H1 (cell line): ENCODE results near the gene TNFRSF18. TPM values are rescaled to one million over a fixed set of nuclear protein-coding genes. Genes with fewer than 3 reads are reported as not detected.
A peak's percentile ranks its signal among the peaks of the same experiment; 100 is the strongest.

Source experiments
- CTCF ChIA-PET: fragments of 300-600 bp; sonication (Branson Sonifier 250); formaldehyde crosslinking; loops from one replicate; lab custom pipeline; 2021; ENCODE audit not compliant: partially characterized antibody; lab: Charles Lee
- POLR2A ChIA-PET: fragments of 300-600 bp; sonication (Branson Sonifier 250); formaldehyde crosslinking; loops from one replicate; lab custom pipeline; 2021; ENCODE audit warnings: inconsistent platforms; ENCODE audit not compliant: partially characterized antibody; lab: Charles Lee
- DNase-seq, 2 experiments: peaks; one replicate each; pipeline versions ENCODE4 v3.0.0 to v3.0.0-alpha.2; 2010 to 2022; ENCODE audit warnings: low spot score in 2 of 2, low read depth in 1 of 2, mixed read lengths in 1 of 2
- FAIRE-seq: peaks from 2 replicates; lab custom pipeline; 2011; peaks lifted over from hg19 to GRCh38; lab: Jason Lieb, UNC
- H2AFZ ChIP-seq: 2 replicates; pipeline ENCODE4 v1.8.1; 2012; ENCODE audit warnings: low read length, inconsistent platforms
- H2AK5ac ChIP-seq: 2 replicates; pipeline ENCODE4 v1.6.1; 2013; ENCODE audit warnings: low read depth, low read length
- H2BK120ac ChIP-seq: replicated peaks from 2 replicates; pipeline ENCODE3; 2013; ENCODE audit warnings: low read depth, low read length, inconsistent platforms
- H2BK12ac ChIP-seq: 2 replicates; pipeline ENCODE4 v1.6.1; 2013; ENCODE audit warnings: low read depth, low read length
- H2BK15ac ChIP-seq: 2 replicates; pipeline ENCODE4 v1.6.1; 2013; ENCODE audit warnings: low read length
- H2BK20ac ChIP-seq: 2 replicates; pipeline ENCODE4 v1.6.1; 2013; ENCODE audit warnings: low read length
- H2BK5ac ChIP-seq: 2 replicates; pipeline ENCODE4 v1.6.1; 2013; ENCODE audit warnings: low read depth, low read length
- H3K14ac ChIP-seq: 2 replicates; pipeline ENCODE4 v1.6.1; 2013; ENCODE audit warnings: inconsistent platforms; ENCODE audit not compliant: insufficient read length
- H3K18ac ChIP-seq: 2 replicates; pipeline ENCODE4 v1.6.1; 2013; ENCODE audit warnings: low read length; ENCODE audit errors: extremely low read depth
- H3K23ac ChIP-seq: 2 replicates; pipeline ENCODE4 v1.6.1; 2013; ENCODE audit warnings: inconsistent platforms; ENCODE audit not compliant: insufficient read length
- H3K23me2 ChIP-seq: 2 replicates; pipeline ENCODE4 v1.6.1; 2013; ENCODE audit warnings: low read depth, low read length
- H3K27ac ChIP-seq: 2 replicates; pipeline ENCODE4 v1.6.1; 2011; ENCODE audit warnings: low read depth, low read length, inconsistent platforms
- H3K27me3 ChIP-seq, 4 experiments: replicated peaks in 1 of 4; 1 replicate in 1 of 4; 2 replicates in 3 of 4; pipeline versions ENCODE4 v1.6.1 to v1.8.1; 2011 to 2013; ENCODE audit warnings: low read length in 3 of 4, mild to moderate bottlenecking in 3 of 4, inconsistent platforms in 2 of 4, mixed read lengths in 2 of 4, moderate library complexity in 1 of 4; ENCODE audit not compliant: control insufficient read depth in 3 of 4, insufficient read depth in 3 of 4; ENCODE audit errors: extremely low read depth in 1 of 4
- H3K36me3 ChIP-seq, 4 experiments: 2 replicates each; pipeline versions ENCODE4 v1.6.1 to v1.8.1; 2011 to 2013; ENCODE audit warnings: mild to moderate bottlenecking in 4 of 4, low read length in 3 of 4, moderate library complexity in 2 of 4, control low read depth in 1 of 4, inconsistent platforms in 1 of 4; ENCODE audit not compliant: insufficient read depth in 4 of 4, control insufficient read depth in 2 of 4
- H3K4ac ChIP-seq: replicated peaks from 2 replicates; pipeline ENCODE3; 2013; ENCODE audit warnings: low read length, low read depth, mixed read lengths, inconsistent platforms; ENCODE audit not compliant: insufficient read length
- H3K4me1 ChIP-seq, 4 experiments: replicated peaks in 1 of 4; 1 replicate in 1 of 4; 2 replicates in 3 of 4; pipeline versions ENCODE4 v1.6.1 to v1.8.1; 2011 to 2013; ENCODE audit warnings: low read length in 3 of 4, inconsistent platforms in 2 of 4, mixed read lengths in 1 of 4; ENCODE audit not compliant: insufficient read depth in 4 of 4, control insufficient read depth in 3 of 4
- H3K4me2 ChIP-seq, 2 experiments: 2 replicates each; pipeline versions ENCODE4 v1.6.1 to v1.8.1; 2011 to 2013; ENCODE audit warnings: low read depth in 2 of 2, low read length in 2 of 2, control low read depth in 1 of 2, inconsistent platforms in 1 of 2, mild to moderate bottlenecking in 1 of 2; ENCODE audit not compliant: insufficient read depth in 1 of 2
- H3K4me3 ChIP-seq, 4 experiments: fragments of 200-600, 300-600 bp in 1 of 4; sonication (generic), shearing (Covaris generic), sonication (Bioruptor Twin) in 1 of 4; 2 replicates each; pipeline versions ENCODE4 v1.5.1 to v1.8.1; 2011 to 2016; ENCODE audit warnings: low read length in 4 of 4, low read depth in 3 of 4, control low read depth in 2 of 4, inconsistent platforms in 2 of 4, mild to moderate bottlenecking in 2 of 4, mixed read lengths in 1 of 4, moderate library complexity in 1 of 4; ENCODE audit not compliant: insufficient read depth in 2 of 4; ENCODE audit errors: extremely low read depth in 1 of 4
- H3K56ac ChIP-seq: replicated peaks from 2 replicates; pipeline ENCODE3; 2013; ENCODE audit warnings: low read depth, mild to moderate bottlenecking, mixed read lengths, low read length, inconsistent platforms; ENCODE audit not compliant: insufficient read length
- H3K79me1 ChIP-seq: 2 replicates; pipeline ENCODE4 v1.6.1; 2013; ENCODE audit warnings: low read depth, low read length, control low read depth
- H3K79me2 ChIP-seq, 2 experiments: 2 replicates each; pipeline versions ENCODE4 v1.6.1 to v1.8.1; 2012 to 2013; ENCODE audit warnings: low read length in 2 of 2, mild to moderate bottlenecking in 2 of 2, inconsistent platforms in 1 of 2; ENCODE audit not compliant: insufficient read depth in 2 of 2, control insufficient read depth in 1 of 2
- H3K9ac ChIP-seq, 4 experiments: replicated peaks in 1 of 4; 1 replicate in 1 of 4; 2 replicates in 3 of 4; pipeline versions ENCODE4 v1.6.1 to v1.8.1; 2011 to 2013; ENCODE audit warnings: low read depth in 3 of 4, low read length in 3 of 4, control low read depth in 2 of 4, mild to moderate bottlenecking in 2 of 4, moderate library complexity in 2 of 4, inconsistent platforms in 1 of 4; ENCODE audit errors: extremely low read depth in 1 of 4
- H3K9me3 ChIP-seq, 2 experiments: 2 replicates each; pipeline versions ENCODE4 v1.6.1 to v1.8.1; 2012 to 2013; ENCODE audit warnings: mild to moderate bottlenecking in 2 of 2, moderate library complexity in 2 of 2, control low read depth in 1 of 2, inconsistent platforms in 1 of 2, low read depth in 1 of 2, low read length in 1 of 2, mixed read lengths in 1 of 2; ENCODE audit not compliant: insufficient read depth in 2 of 2
- H4K20me1 ChIP-seq, 2 experiments: replicated peaks in 1 of 2; 2 replicates each; pipeline versions ENCODE3 to v1.8.1; 2011 to 2013; ENCODE audit warnings: inconsistent platforms in 2 of 2, low read length in 2 of 2, mild to moderate bottlenecking in 1 of 2; ENCODE audit not compliant: insufficient read depth in 2 of 2, control insufficient read depth in 1 of 2
- H4K5ac ChIP-seq: 2 replicates; pipeline ENCODE4 v1.6.1; 2013; ENCODE audit warnings: low read length, low read depth, mixed read lengths, inconsistent platforms; ENCODE audit not compliant: insufficient read length
- H4K8ac ChIP-seq: 2 replicates; pipeline ENCODE4 v1.8.0; 2013; ENCODE audit warnings: mild to moderate bottlenecking, moderate library complexity, low read length, inconsistent platforms; ENCODE audit not compliant: insufficient read depth; ENCODE audit errors: extremely low read depth
- H4K91ac ChIP-seq: replicated peaks from 2 replicates; pipeline ENCODE3; 2013; ENCODE audit warnings: low read length, mixed read lengths, inconsistent platforms; ENCODE audit not compliant: insufficient read length
- CHD1 ChIP-seq: IDR thresholded peaks from 2 replicates; pipeline ENCODE4 v1.6.1; 2012; ENCODE audit warnings: low read depth, low read length, improper control_type of control experiment
- GABPA ChIP-seq: IDR thresholded peaks from 2 replicates; pipeline ENCODE4 v1.6.1; 2011; ENCODE audit warnings: mild to moderate bottlenecking, low read length, moderate library complexity, borderline replicate concordance; ENCODE audit not compliant: insufficient read depth
- GTF2F1 ChIP-seq: IDR thresholded peaks from 2 replicates; pipeline ENCODE4 v1.6.1; 2012; ENCODE audit warnings: low read depth, low read length, improper control_type of control experiment, borderline replicate concordance
- KDM5A ChIP-seq: fragments of 200-600 bp; IDR thresholded peaks from 2 replicates; pipeline ENCODE4 v1.7.1; 2012; ENCODE audit warnings: mild to moderate bottlenecking, low read length, inconsistent platforms, mixed read lengths
- MAX ChIP-seq: IDR thresholded peaks from 2 replicates; pipeline ENCODE4 v1.6.1; 2012; ENCODE audit warnings: inconsistent platforms
- POLR2A ChIP-seq, 2 experiments: IDR thresholded peaks; 1 replicate in 1 of 2; 2 replicates in 1 of 2; pipeline ENCODE4 v1.6.1; 2011; ENCODE audit warnings: low read depth in 2 of 2, low read length in 2 of 2, mild to moderate bottlenecking in 2 of 2; ENCODE audit errors: control extremely low read depth in 1 of 2
- POLR2AphosphoS5 ChIP-seq: IDR thresholded peaks from 2 replicates; pipeline ENCODE4 v1.6.1; 2011; ENCODE audit warnings: low read depth, low read length
- SIRT6 ChIP-seq: IDR thresholded peaks from one replicate; pipeline ENCODE4 v1.7.1; 2012; ENCODE audit warnings: low read length, inconsistent platforms
- SIX5 ChIP-seq: IDR thresholded peaks from 2 replicates; pipeline ENCODE4 v1.6.1; 2011; ENCODE audit warnings: mild to moderate bottlenecking, low read depth, low read length
- SP1 ChIP-seq: IDR thresholded peaks from 2 replicates; pipeline ENCODE4 v1.6.1; 2011; ENCODE audit warnings: low read depth, low read length
- WGBS, 2 experiments: shearing (Covaris generic) in 1 of 2; methylation state at CpG; one replicate each; pipeline versions ENCODE4 v1.1.6 to v1.1.7; 2013 to 2015; ENCODE audit warnings: low lambda C conversion rate in 2 of 2, mixed read lengths in 2 of 2, inconsistent platforms in 1 of 2, low coverage in 1 of 2, missing lambda C conversion rate in 1 of 2; ENCODE audit not compliant: insufficient replicate concordance in 2 of 2, insufficient coverage in 1 of 2, insufficient read length in 1 of 2; ENCODE audit errors: extremely low coverage in 1 of 2, missing lambda C conversion rate in 1 of 2; 5-methylcytosine and 5-hydroxymethylcytosine counted together
- long read RNA-seq, 2 experiments: library from RNA in 1 of 2; library from capped mRNA in 1 of 2; stranded (forward); transcript quantifications; one replicate each; pipeline ENCODE4 v2.0.0, GENCODE V29; 2021; ENCODE audit warnings: inconsistent platforms in 1 of 2
- polyA minus RNA-seq, 3 experiments: library from RNA; depleted of rRNA, polyadenylated mRNA; stranded (reverse); fragments of >200 nt; gene quantifications; 1 replicate in 2 of 3; 2 replicates in 1 of 3; pipeline ENCODE4 v1.2.3, GENCODE V29; 2011
- polyA plus RNA-seq, 7 experiments: library from polyadenylated mRNA; depleted of rRNA in 3 of 7; stranded (reverse) in 5 of 7; unstranded in 2 of 7; fragments of >200 nt in 5 of 7; fragments of 200-250 nt in 2 of 7; gene quantifications; 1 replicate in 5 of 7; 2 replicates in 1 of 7; 4 replicates in 1 of 7; pipeline versions ENCODE4 v1.2.1 to v1.2.3, GENCODE V29; 2011 to 2013; ENCODE audit warnings: missing spikeins in 2 of 7, mixed read lengths in 2 of 7
- total RNA-seq: library from RNA; stranded (reverse); fragmentation: NEBNext Ultra II Directional; extraction: Animal tissue kit (Norgen Biotek cat#: 25700); gene quantifications from 2 replicates; pipeline ENCODE4 v1.2.1, GENCODE V29; 2021

Gene TNFRSF18, protein sequence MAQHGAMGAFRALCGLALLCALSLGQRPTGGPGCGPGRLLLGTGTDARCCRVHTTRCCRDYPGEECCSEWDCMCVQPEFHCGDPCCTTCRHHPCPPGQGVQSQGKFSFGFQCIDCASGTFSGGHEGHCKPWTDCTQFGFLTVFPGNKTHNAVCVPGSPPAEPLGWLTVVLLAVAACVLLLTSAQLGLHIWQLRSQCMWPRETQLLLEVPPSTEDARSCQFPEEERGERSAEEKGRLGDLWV
- total RNA-seq (0.92 and 1.5 TPM in 2 replicates), polyA plus RNA-seq (2011; rRNA removed) (2.5 and 2.7 TPM in 2 replicates), polyA minus RNA-seq (2011; rRNA and poly(A)+ RNA removed) (not detected in 2 replicates)
- 2.9 TPM for polyA plus RNA-seq (2011; cell fraction: cytosol; rRNA removed)
- 4.8 TPM for polyA plus RNA-seq (2011; cell fraction: nucleus; rRNA removed)
- 0.51 to 2.0 TPM (median 1.5 TPM) in 4 replicates for polyA plus RNA-seq (2012, experiment 1 of 2)
- 1.4 TPM for polyA plus RNA-seq (2012, experiment 2 of 2)
- polyA plus RNA-seq (2013, experiment 1 of 2): 1.4 TPM
- polyA plus RNA-seq (2013, experiment 2 of 2): 1.5 TPM
- polyA minus RNA-seq (2011; cell fraction: cytosol; rRNA and poly(A)+ RNA removed): not detected
- polyA minus RNA-seq (2011; cell fraction: nucleus; rRNA and poly(A)+ RNA removed): not detected
- long read RNA-seq, experiment 1, partial matches to known transcripts: 0 of 1 reads
- long read RNA-seq, experiment 1, other reads (novel, unspliced or antisense): 0 of 1 reads
- long read RNA-seq, experiment 2: 0 reads

DNA sequence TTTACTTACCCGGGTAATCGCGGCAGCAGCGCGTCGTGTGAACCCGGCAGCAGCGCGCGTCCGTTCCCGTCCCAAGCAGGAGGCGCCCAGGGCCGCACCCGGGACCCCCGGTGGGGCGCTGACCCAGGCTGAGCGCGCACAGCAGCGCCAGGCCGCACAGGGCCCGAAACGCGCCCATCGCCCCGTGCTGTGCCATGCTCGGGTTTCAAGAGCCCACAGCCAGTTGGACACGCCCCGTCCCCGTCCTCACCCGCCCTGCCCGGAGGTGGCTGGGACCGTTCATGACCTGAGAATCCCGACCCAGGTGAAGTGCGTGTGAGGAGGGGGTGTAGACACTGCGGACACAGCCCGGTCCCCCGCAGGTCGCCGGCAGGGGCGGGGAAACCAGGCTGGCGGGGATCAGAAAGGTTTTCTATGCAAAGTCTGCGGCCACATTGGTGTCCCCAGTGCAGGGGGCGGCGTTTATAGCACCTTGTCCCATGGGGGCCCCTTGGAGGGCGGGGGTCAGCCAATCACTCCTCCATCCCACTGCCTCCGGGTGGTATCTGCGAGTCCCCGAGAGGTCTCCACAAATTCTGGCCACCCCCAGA, at the start of gene TNFRSF18:
Gene TNFRSF18 (minus strand): TSS at position 217 of the 590 bp plus-strand sequence. CDS start 21 bp downstream, at position 196.
- Histone ChIP-seq H2BK15ac (no peak within 1 kb of the TSS; the same call in 1 of the 2 replicates), H2AFZ (no peak within 1 kb of the TSS), H3K79me1 (no peaks in the 10 kb centered on the region), H2BK120ac (no peak within 1 kb of the TSS), H4K91ac (no peak within 1 kb of the TSS), H3K23ac (no peak within 1 kb of the TSS), H3K79me2 (no peaks in the 10 kb centered on the region), H3K27ac (no peak within 1 kb of the TSS), H4K8ac (peak within 1 kb of the TSS; percentile 85), H3K36me3 (no peaks in the 10 kb centered on the region), H2BK5ac (no peak within 1 kb of the TSS; the same call in 1 of the 2 replicates), H2BK12ac (peak within 1 kb of the TSS; percentile 50; the same call in 1 of the 2 replicates), H3K18ac (peak within 1 kb of the TSS; percentile 48; the same call in 1 of the 2 replicates), H3K9ac (no peak within 1 kb of the TSS), H3K9me3 (no peaks in the 10 kb centered on the region), H3K27me3 (peaks cover under 1 to 19% (median 15%) of the 10 kb centered on the region in 4 experiments), H4K20me1 (no peaks in the 10 kb centered on the region), H2AK5ac (peak within 1 kb of the TSS; percentile 19; the same call in 1 of the 2 replicates), H4K5ac (no peak within 1 kb of the TSS), H3K56ac (peak within 1 kb of the TSS; percentile 59), H3K4me2 (peak within 1 kb of the TSS; percentile 67 to 92), H3K23me2 (peaks cover 8% of the 10 kb centered on the region; the same call in 1 of the 2 replicates), H3K4me1 (peaks cover 0 to 13% (median 5%) of the 10 kb centered on the region in 4 experiments; a peak in 6 of 7 replicates), H3K4me3 (peak within 1 kb of the TSS; percentile 27 to 58 (median 36); a peak in 7 of 8 replicates), H2BK20ac (no peak within 1 kb of the TSS), H3K14ac (no peak within 1 kb of the TSS), H3K4ac (peak within 1 kb of the TSS; percentile 85)
- ChIA-PET POLR2A (interaction anchor here (0.8 to 0.9 kb wide), 2 partner anchors 24 to 35 kb away, joined by 3 read pairs; no protein-coding TSS in a partner anchor), CTCF (interaction anchor here (0.8 to 1.9 kb wide), 11 partner anchors 19 to 144 kb away, joined by 3 to 6 read pairs (median 3); no protein-coding TSS in a partner anchor)
- 15% methylated on average over 45 of the region's 49 CpGs; no CpG with 5 or more reads in 1 of the 2 experiments for WGBS, 2 experiments
- DNase-seq (peak in 1 of 2 experiments; percentile 10), FAIRE-seq (no peak)
- TF ChIP-seq SIRT6 (no peak), SP1 (no peak), GTF2F1 (no peak), POLR2AphosphoS5 (no peak), KDM5A (no peak), MAX (no peak), GABPA (no peak), SIX5 (no peak), CHD1 (no peak), POLR2A (IDR thresholded peaks at IDR 0.05; ENCODE audit: control extremely low read depth in 1 of 2, low read depth in 2 of 2, low read length in 2 of 2) (no peak)
